GM21515 (cell line): ENCODE data around the gene PCDHB7.
"Not testable (repeated sequence)": the region's sequence is repeated elsewhere in the genome, so short reads cannot be mapped to it uniquely, and the experiment has no call there.

Source experiments
- ATAC-seq: cut with Tn5 transposase; IDR thresholded peaks from one replicate; pipeline ENCODE4 v1.9.1; 2021; ENCODE audit not compliant: unreplicated experiment

PCDHB7 gene

GRCh38 chr5:141223112-141223783, 50.8 kb downstream of the PCDHB7 start, which contains the start of gene PCDHB14:
Gene PCDHB14, plus strand, starts transcription at chr5:141223343. Its CDS starts 163 bp downstream, at chr5:141223506.
- ATAC-seq, result no peak

- not testable (repeated sequence) for ATAC-seq
Measured at GRCh38 chr5:141224844-141225243, 52.4 kb downstream of the PCDHB7 start.

DNA sequence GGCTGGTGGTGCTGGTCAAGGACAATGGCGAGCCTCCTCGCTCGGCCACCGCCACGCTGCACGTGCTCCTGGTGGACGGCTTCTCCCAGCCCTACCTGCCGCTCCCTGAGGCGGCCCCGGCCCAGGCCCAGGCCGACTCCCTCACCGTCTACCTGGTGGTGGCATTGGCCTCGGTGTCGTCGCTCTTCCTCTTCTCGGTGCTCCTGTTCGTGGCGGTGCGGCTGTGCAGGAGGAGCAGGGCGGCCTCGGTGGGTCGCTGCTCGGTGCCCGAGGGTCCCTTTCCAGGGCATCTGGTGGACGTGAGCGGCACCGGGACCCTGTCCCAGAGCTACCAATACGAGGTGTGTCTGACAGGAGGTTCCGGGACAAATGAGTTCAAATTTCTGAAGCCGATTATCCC, 53.0 kb downstream of the PCDHB7 start:
- ATAC-seq, result not testable (repeated sequence)
